Panc1 (cell line): ENCODE results near the gene RNF135. TPM values are rescaled to one million over a fixed set of nuclear protein-coding genes. Genes with fewer than 3 reads are reported as not detected.

Source experiments
- ATAC-seq: fragments of 200-7000 bp; cut with Tn5 transposase; 2 replicates; pipeline ENCODE4 v1.9.1; 2020; ENCODE audit warnings: mild to moderate bottlenecking, moderate library complexity
- BruUV-seq: library from RNA; stranded (reverse); fragments of 400-500 nt; replicated peaks from 2 replicates; lab custom pipeline; 2021; lab: Mats Ljungman, UMichigan
- CTCF ChIA-PET: fragments of 300-600 bp; sonication (Branson Sonifier 250); formaldehyde crosslinking; loops from one replicate; lab custom pipeline; 2022; ENCODE audit warnings: antibody characterized with exemption; lab: Charles Lee
- POLR2A ChIA-PET: fragments of 300-600 bp; sonication (Branson Sonifier 250); formaldehyde crosslinking; loops from one replicate; lab custom pipeline; 2022; ENCODE audit warnings: antibody characterized with exemption; lab: Charles Lee
- DNase-seq: peaks from one replicate; pipeline ENCODE4 v3.0.0-alpha.2; 2010; ENCODE audit warnings: low read depth, low spot score
- H3K27ac ChIP-seq: 2 replicates; pipeline ENCODE4 v1.5.1; 2011; ENCODE audit warnings: mild to moderate bottlenecking, low read length, inconsistent platforms
- H3K27me3 ChIP-seq: fragments of 200-500 bp; sonication (Bioruptor generic); 2 replicates; pipeline ENCODE4 v1.6.0; 2014; ENCODE audit warnings: low read length, inconsistent platforms; ENCODE audit not compliant: control insufficient read depth, insufficient read depth
- H3K36me3 ChIP-seq: fragments of 200-500 bp; sonication (Bioruptor generic); 2 replicates; pipeline ENCODE4 v1.5.1; 2014; ENCODE audit warnings: inconsistent platforms, mild to moderate bottlenecking, low read length, moderate library complexity; ENCODE audit not compliant: control insufficient read depth, insufficient read depth
- H3K4me1 ChIP-seq: 2 replicates; pipeline ENCODE4 v1.5.1; 2011; ENCODE audit warnings: inconsistent platforms, mild to moderate bottlenecking, low read length, moderate library complexity; ENCODE audit not compliant: control insufficient read depth, insufficient read depth
- H3K4me3 ChIP-seq, 2 experiments: 2 replicates each; pipeline ENCODE4 v1.5.1; 2011 to 2012; ENCODE audit warnings: low read depth in 2 of 2, low read length in 2 of 2, mild to moderate bottlenecking in 2 of 2, inconsistent platforms in 1 of 2, moderate library complexity in 1 of 2
- H3K9me3 ChIP-seq: fragments of 200-500 bp; sonication (Bioruptor generic); 2 replicates; pipeline ENCODE4 v1.5.1; 2014; ENCODE audit warnings: low read depth, mild to moderate bottlenecking, inconsistent platforms, low read length, moderate library complexity; ENCODE audit not compliant: control insufficient read depth, insufficient read depth
- CTCF ChIP-seq: fragments of 450-650 bp; IDR thresholded peaks from 2 replicates; pipeline ENCODE4 v1.5.1; 2017; ENCODE audit warnings: mild to moderate bottlenecking
- POLR2AphosphoS5 ChIP-seq: IDR thresholded peaks from 2 replicates; pipeline ENCODE4 v1.6.1; 2012; ENCODE audit warnings: mild to moderate bottlenecking, low read depth, low read length, moderate library complexity
- SIN3A ChIP-seq: IDR thresholded peaks from 2 replicates; pipeline ENCODE4 v1.6.1; 2012; ENCODE audit warnings: low read depth, mild to moderate bottlenecking, low read length, moderate library complexity, borderline replicate concordance; ENCODE audit not compliant: insufficient read depth
- TCF7L2 ChIP-seq: IDR thresholded peaks from 2 replicates; pipeline ENCODE4 v1.6.1; 2011; ENCODE audit warnings: mild to moderate bottlenecking, low read depth, low read length, inconsistent platforms
- in situ Hi-C: cut with HindIII; loops from 2 replicates; pipeline ENCODE4 v1.10.0; 2016; ENCODE audit warnings: low sequenced_read_pairs, low pct_unique_long_range_greater_than_20kb
- intact Hi-C: fragments of 100-400 bp; cut with micrococcal nuclease; formaldehyde crosslinking; loops from one replicate; pipeline ENCODE4 v1.10.0; 2022; ENCODE audit not compliant: unreplicated experiment
- total RNA-seq: library from RNA; stranded (reverse); gene quantifications from one replicate; pipeline ENCODE4 v1.2.1, GENCODE V29; 2021; ENCODE audit not compliant: unreplicated experiment
- TF ChIP-seq, protein P1 (sequence below), 2 experiments: IDR thresholded peaks; 2 replicates each; pipeline ENCODE4 v1.6.1; 2011 to 2012; ENCODE audit warnings: low read depth in 2 of 2, control low read depth in 1 of 2, low read length in 1 of 2, mild to moderate bottlenecking in 1 of 2, moderate library complexity in 1 of 2; ENCODE audit not compliant: insufficient read depth in 1 of 2

The RNF135 gene
- total RNA-seq, 1 experiment from 2014 or later, result 41.8 TPM

GRCh38 chr17:30956764-30957374 lies 14.0 kb upstream of the RNF135 start:
- in situ Hi-C loops (no loop called here), intact Hi-C loops (no loop called here)
- no peak overlapping the region for H3K4me3 ChIP-seq
- H3K4me1 ChIP-seq, result no peaks in the 10 kb centered on the region
- H3K27ac ChIP-seq, result no peak overlapping the region
- POLR2A ChIA-PET, result interaction anchor here (1.1 kb wide), 1 partner anchor 42 kb away, joined by 3 read pairs; no protein-coding TSS in a partner anchor
- H3K9me3 ChIP-seq, result no peaks in the 10 kb centered on the region
- no peaks in the 10 kb centered on the region for H3K27me3 ChIP-seq
- CTCF ChIA-PET, result no interaction called here
- no peaks in the 10 kb centered on the region for H3K36me3 ChIP-seq
- DNase-seq, result no peak
- ATAC-seq, result no peak
- no peak for TF ChIP-seq CTCF
- no peak for TF ChIP-seq TCF7L2
- BruUV-seq, result no TSS peak

- ChIA-PET POLR2A (interaction anchor here (1.1 kb wide), 1 partner anchor 43 kb away, joined by 3 read pairs; no protein-coding TSS in a partner anchor), CTCF (interaction anchor here (0.5 kb wide), 1 partner anchor 73 kb away, joined by 3 read pairs; no protein-coding TSS in a partner anchor)
- no peaks in the 10 kb centered on the region for H3K27me3 ChIP-seq
- 0 out of 2 replicates have a peak, but pooled peaks have one; percentile 39 for ATAC-seq
- BruUV-seq, result no TSS peak
- no peak overlapping the region for H3K4me3 ChIP-seq
- in situ Hi-C loops (no loop called here), intact Hi-C loops (no loop called here)
- H3K27ac ChIP-seq, result no peak overlapping the region
- TF ChIP-seq POLR2AphosphoS5 (no peak), TCF7L2 (no peak), SIN3A (no peak), CTCF (no peak)
- TF ChIP-seq, protein P1, sequence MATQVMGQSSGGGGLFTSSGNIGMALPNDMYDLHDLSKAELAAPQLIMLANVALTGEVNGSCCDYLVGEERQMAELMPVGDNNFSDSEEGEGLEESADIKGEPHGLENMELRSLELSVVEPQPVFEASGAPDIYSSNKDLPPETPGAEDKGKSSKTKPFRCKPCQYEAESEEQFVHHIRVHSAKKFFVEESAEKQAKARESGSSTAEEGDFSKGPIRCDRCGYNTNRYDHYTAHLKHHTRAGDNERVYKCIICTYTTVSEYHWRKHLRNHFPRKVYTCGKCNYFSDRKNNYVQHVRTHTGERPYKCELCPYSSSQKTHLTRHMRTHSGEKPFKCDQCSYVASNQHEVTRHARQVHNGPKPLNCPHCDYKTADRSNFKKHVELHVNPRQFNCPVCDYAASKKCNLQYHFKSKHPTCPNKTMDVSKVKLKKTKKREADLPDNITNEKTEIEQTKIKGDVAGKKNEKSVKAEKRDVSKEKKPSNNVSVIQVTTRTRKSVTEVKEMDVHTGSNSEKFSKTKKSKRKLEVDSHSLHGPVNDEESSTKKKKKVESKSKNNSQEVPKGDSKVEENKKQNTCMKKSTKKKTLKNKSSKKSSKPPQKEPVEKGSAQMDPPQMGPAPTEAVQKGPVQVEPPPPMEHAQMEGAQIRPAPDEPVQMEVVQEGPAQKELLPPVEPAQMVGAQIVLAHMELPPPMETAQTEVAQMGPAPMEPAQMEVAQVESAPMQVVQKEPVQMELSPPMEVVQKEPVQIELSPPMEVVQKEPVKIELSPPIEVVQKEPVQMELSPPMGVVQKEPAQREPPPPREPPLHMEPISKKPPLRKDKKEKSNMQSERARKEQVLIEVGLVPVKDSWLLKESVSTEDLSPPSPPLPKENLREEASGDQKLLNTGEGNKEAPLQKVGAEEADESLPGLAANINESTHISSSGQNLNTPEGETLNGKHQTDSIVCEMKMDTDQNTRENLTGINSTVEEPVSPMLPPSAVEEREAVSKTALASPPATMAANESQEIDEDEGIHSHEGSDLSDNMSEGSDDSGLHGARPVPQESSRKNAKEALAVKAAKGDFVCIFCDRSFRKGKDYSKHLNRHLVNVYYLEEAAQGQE (IDR thresholded peaks at IDR 0.05; ENCODE audit: insufficient read depth in 1 of 2, low read depth in 2 of 2, low read length in 1 of 2), result no peak
- H3K9me3 ChIP-seq, result no peaks in the 10 kb centered on the region
- H3K36me3 ChIP-seq, result no peaks in the 10 kb centered on the region
- DNase-seq, result no peak
- H3K4me1 ChIP-seq, result no peaks in the 10 kb centered on the region
Measured at GRCh38 chr17:30957741-30958140, 13.1 kb upstream of the RNF135 start.
